Glutamatergic neuron (in vitro differentiated cells): ENCODE measurements around the gene EPHA6. TPM values are rescaled to one million over a fixed set of nuclear protein-coding genes. Genes with fewer than 3 reads are reported as not detected.

Experiments
- DNase-seq: peaks from one replicate; pipeline ENCODE4 v3.0.0; 2022
- H3K27ac Mint-ChIP-seq: one replicate; pipeline ENCODE4 v1.8.0; 2020; ENCODE audit warnings: mild to moderate bottlenecking, mixed read lengths, inconsistent platforms; ENCODE audit not compliant: unreplicated experiment
- H3K27me3 Mint-ChIP-seq: one replicate; pipeline ENCODE4 v1.8.0; 2020; ENCODE audit warnings: mild to moderate bottlenecking, moderate library complexity, mixed read lengths, inconsistent platforms; ENCODE audit not compliant: unreplicated experiment
- H3K36me3 Mint-ChIP-seq: one replicate; pipeline ENCODE4 v1.8.0; 2020; ENCODE audit warnings: mild to moderate bottlenecking, mixed read lengths, inconsistent platforms; ENCODE audit not compliant: unreplicated experiment
- H3K4me1 Mint-ChIP-seq: one replicate; pipeline ENCODE4 v1.8.0; 2020; ENCODE audit warnings: mild to moderate bottlenecking, low read depth, mixed read lengths, inconsistent platforms; ENCODE audit not compliant: unreplicated experiment
- H3K4me3 Mint-ChIP-seq: one replicate; pipeline ENCODE4 v1.8.0; 2020; ENCODE audit warnings: mild to moderate bottlenecking, mixed read lengths, inconsistent platforms; ENCODE audit not compliant: unreplicated experiment
- H3K9me3 Mint-ChIP-seq: one replicate; pipeline ENCODE4 v1.8.0; 2020; ENCODE audit warnings: mild to moderate bottlenecking, moderate library complexity, mixed read lengths, inconsistent platforms; ENCODE audit not compliant: unreplicated experiment
- total RNA-seq: library from RNA; stranded (reverse); fragmentation: NEBNext Ultra II Directional; extraction: Animal tissue kit (Norgen Biotek cat#: 25700); gene quantifications from one replicate; pipeline ENCODE4 v1.2.1, GENCODE V29; 2021; ENCODE audit not compliant: unreplicated experiment
- TF ChIP-seq, protein P1 (sequence below): fragments of 200-600 bp; sonication (generic); IDR thresholded peaks from one replicate; pipeline ENCODE4 v1.5.0; 2021; ENCODE audit not compliant: partially characterized antibody, unreplicated experiment

Gene EPHA6
- total RNA-seq, 1 donor from 2014 or later = 9.0 TPM

DNA sequence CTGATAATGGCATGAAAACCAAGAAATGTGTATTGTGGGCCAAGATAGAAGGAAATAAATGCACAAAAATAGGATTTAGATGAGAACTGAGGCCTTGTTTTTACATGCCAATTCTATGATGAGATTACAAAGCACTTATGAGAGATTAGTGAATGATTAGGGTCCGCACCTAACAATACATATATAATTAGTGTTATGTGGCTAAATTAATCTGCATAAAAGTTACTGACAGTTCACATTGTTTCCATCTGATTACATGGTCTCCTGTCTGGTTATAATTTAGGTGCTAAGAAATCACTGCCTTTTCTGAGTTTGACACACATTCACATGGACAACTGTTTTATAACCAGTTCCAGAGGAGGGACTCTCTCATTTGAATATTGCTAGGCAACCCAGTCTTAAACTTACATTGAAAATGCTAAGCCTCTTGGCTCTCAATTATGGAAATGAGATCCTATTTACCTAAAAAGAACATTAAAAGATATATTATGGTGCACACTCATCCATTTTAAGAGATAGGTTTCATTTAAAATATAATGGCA is 833.1 kb downstream of the EPHA6 start:
- no peaks in the 10 kb centered on the region for H3K27me3 Mint-ChIP-seq
- H3K4me3 Mint-ChIP-seq = no peak overlapping the region
- DNase-seq = no peak
- TF ChIP-seq, protein P1, sequence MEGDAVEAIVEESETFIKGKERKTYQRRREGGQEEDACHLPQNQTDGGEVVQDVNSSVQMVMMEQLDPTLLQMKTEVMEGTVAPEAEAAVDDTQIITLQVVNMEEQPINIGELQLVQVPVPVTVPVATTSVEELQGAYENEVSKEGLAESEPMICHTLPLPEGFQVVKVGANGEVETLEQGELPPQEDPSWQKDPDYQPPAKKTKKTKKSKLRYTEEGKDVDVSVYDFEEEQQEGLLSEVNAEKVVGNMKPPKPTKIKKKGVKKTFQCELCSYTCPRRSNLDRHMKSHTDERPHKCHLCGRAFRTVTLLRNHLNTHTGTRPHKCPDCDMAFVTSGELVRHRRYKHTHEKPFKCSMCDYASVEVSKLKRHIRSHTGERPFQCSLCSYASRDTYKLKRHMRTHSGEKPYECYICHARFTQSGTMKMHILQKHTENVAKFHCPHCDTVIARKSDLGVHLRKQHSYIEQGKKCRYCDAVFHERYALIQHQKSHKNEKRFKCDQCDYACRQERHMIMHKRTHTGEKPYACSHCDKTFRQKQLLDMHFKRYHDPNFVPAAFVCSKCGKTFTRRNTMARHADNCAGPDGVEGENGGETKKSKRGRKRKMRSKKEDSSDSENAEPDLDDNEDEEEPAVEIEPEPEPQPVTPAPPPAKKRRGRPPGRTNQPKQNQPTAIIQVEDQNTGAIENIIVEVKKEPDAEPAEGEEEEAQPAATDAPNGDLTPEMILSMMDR = no peak
- peaks cover 2% of the 10 kb centered on the region for H3K9me3 Mint-ChIP-seq
- no peaks in the 10 kb centered on the region for H3K36me3 Mint-ChIP-seq
- H3K4me1 Mint-ChIP-seq = no peaks in the 10 kb centered on the region
- H3K27ac Mint-ChIP-seq = no peak overlapping the region

DNA sequence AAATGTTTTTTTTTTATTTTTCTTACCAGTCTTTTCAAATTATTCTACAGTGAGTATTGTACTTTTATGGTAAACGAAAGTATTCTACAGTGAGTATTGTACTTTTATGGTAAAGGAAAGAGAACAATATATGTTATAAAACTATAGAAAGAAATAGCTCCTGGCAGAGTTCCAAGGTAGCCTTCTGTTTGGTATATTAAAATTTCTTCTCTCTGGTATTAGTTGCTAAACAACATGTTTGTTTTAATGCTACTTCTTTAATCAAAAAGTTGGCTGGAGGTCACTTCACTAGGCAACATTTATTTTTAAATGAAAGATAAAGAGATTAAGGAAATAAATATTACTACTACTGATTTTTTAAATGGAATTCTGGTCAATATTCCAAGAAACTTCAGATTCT is 841.6 kb downstream of the EPHA6 start:
- Mint-ChIP-seq H3K4me3 (no peak overlapping the region), H3K27ac (no peak overlapping the region), H3K36me3 (no peaks in the 10 kb centered on the region), H3K9me3 (peaks cover 2% of the 10 kb centered on the region), H3K27me3 (no peaks in the 10 kb centered on the region), H3K4me1 (peaks cover 5% of the 10 kb centered on the region)
- TF ChIP-seq, protein P1 = no peak
- DNase-seq = no peak

DNA sequence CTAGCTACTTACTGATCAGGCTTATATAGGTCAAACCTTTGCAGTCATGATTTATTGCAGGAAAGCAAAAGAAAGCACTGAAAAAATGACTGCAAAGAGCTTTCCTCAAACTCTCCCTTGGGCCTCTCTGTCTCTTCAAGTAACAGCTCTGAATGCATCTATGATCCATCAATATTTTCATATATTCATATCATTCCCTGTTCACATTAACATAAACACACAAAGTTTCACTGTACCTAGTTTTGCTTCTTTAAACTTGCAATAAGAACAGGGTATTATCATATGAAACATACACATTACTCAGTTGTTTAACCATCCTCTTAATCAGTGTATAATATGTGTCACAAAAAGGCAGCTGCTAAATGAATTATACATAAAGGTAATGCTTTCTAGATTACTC is 842.2 kb downstream of the EPHA6 start:
- H3K27me3 Mint-ChIP-seq = no peaks in the 10 kb centered on the region
- H3K4me1 Mint-ChIP-seq = peaks cover 5% of the 10 kb centered on the region
- TF ChIP-seq, protein P1 = no peak
- no peak overlapping the region for H3K4me3 Mint-ChIP-seq
- H3K9me3 Mint-ChIP-seq = no peaks in the 10 kb centered on the region
- DNase-seq = no peak
- H3K36me3 Mint-ChIP-seq = no peaks in the 10 kb centered on the region
- H3K27ac Mint-ChIP-seq = no peak overlapping the region

DNA sequence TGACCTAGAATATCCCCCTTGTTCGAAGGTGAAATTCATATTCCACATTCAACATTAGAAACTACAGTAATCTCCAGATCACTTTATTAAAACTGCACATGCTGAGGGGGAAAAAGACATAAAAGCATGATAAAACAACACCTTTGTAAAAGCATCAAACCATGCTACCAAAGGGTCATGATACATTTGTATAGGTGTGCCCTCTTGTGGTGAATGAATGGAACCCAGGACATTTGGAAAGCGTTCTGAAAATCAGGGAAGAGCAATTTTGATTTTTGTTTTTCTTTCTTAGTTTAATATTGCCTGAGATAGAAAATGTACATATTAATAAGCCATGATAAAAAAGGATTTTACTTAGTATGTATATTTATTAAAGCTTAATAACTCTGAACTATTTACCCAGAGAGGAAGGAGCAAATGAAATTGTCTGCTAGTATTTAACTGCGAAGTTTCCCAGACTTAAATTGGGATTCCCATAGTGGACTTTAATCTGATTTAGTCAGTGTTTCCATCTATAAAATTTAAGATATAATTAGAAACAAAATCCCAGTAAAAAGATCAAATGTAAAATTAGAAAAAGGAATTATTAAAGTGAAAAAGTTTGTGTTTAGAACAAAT is 844.4 kb downstream of the EPHA6 start:
- no peak for DNase-seq
- H3K27me3 Mint-ChIP-seq = no peaks in the 10 kb centered on the region
- H3K27ac Mint-ChIP-seq = no peak overlapping the region
- H3K36me3 Mint-ChIP-seq = no peaks in the 10 kb centered on the region
- peaks cover 5% of the 10 kb centered on the region for H3K4me1 Mint-ChIP-seq
- H3K9me3 Mint-ChIP-seq = no peaks in the 10 kb centered on the region
- H3K4me3 Mint-ChIP-seq = no peak overlapping the region
- TF ChIP-seq, protein P1 = peak; percentile 78

DNA sequence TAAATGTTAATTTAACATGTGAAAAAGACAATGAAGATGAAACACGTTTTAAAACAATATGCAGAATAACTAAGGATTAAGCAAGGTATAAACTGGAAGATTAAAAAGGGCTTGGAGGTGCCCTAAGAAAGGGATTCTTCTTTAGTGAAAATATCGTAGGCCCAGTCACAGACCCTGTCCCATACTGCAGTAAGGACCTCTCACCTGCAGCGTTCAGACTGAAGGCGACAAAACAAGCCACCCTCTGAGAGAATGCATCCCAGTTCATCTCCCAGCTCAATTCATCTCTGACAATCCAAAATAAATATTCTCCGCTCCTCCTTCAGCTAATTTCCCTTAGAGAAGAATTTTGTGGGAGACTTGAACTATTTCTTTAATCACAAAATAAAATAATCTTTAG is 847.9 kb downstream of the EPHA6 start:
- DNase-seq = no peak
- H3K9me3 Mint-ChIP-seq = no peaks in the 10 kb centered on the region

More for the DNA sequence above, 847.9 kb downstream of the EPHA6 start:
- H3K27ac Mint-ChIP-seq = no peak overlapping the region
- H3K27me3 Mint-ChIP-seq = no peaks in the 10 kb centered on the region
- H3K4me1 Mint-ChIP-seq = peaks cover 2% of the 10 kb centered on the region
- no peak overlapping the region for H3K4me3 Mint-ChIP-seq
- H3K36me3 Mint-ChIP-seq = no peaks in the 10 kb centered on the region
- TF ChIP-seq, protein P1 = no peak
